GM12864 (cell line): ENCODE measurements around the gene LY6G5B.

ENCODE experiments used
- DNase-seq: peaks from one replicate; pipeline ENCODE4 v3.0.0-alpha.2; 2011; ENCODE audit warnings: low read depth
- H3K4me3 ChIP-seq: 2 replicates; pipeline ENCODE4 v1.5.1; 2011; ENCODE audit warnings: mild to moderate bottlenecking, low read depth, low read length, control low read depth
- CTCF ChIP-seq: IDR thresholded peaks from 2 replicates; pipeline ENCODE4 v1.5.1; 2011; ENCODE audit warnings: low read depth, mild to moderate bottlenecking, moderate library complexity, low read length, control low read depth, inconsistent platforms; ENCODE audit errors: missing control alignments

Gene LY6G5B

DNA sequence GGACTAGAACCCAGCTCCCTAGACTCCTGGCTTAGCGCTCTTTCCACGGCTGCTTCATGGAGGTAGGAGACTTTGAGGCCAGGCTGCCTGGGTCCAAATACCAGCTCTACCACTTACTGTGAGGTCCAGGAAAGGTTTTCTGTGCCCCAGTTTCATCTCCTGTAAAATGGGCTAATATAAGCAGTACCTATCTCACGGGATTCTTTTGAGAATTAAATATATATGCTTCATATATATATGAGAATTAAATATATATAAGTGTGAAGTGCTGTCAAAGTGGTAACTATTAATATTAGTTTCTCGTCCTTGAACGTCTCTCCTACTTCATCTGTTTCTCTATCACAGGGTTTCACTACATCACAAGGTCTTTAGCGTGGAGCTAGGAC, 21.3 kb downstream of the LY6G5B start:
- no peak for DNase-seq
- no peak for TF ChIP-seq CTCF
- H3K4me3 ChIP-seq: no peak overlapping the region

DNA sequence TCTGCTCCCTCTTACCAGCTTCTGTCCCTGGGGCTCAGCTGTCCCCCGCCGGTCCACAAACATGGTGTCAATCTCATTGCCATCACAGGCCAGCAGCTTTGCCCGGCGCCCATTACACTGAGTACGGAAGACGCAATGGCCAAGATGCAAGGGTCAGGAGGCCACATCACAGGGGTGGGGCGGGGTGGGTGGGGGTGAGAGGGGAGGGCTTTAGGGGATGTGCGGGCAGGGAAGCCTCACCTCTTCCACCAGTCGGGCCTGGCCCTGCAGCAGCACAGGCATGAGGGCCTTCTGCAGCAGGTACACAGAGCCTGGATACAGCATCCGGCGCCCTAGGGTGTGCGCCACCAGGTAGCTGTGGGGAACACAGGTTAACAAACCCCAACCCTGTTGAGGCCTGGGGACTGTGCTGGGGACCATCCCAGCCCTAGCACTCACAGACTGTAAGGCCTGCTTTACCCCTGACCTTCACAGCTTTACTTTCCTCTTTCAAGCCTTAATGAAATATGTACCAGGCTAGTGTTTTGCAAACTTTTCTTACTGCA, 21.9 kb downstream of the LY6G5B start:
- no peak overlapping the region for H3K4me3 ChIP-seq
- no peak for TF ChIP-seq CTCF
- DNase-seq: no peak

- TF ChIP-seq CTCF: no peak
- H3K4me3 ChIP-seq: no peak overlapping the region
- no peak for DNase-seq
Measured at GRCh38 chr6:31692353-31692752, 22.6 kb downstream of the LY6G5B start.

DNA sequence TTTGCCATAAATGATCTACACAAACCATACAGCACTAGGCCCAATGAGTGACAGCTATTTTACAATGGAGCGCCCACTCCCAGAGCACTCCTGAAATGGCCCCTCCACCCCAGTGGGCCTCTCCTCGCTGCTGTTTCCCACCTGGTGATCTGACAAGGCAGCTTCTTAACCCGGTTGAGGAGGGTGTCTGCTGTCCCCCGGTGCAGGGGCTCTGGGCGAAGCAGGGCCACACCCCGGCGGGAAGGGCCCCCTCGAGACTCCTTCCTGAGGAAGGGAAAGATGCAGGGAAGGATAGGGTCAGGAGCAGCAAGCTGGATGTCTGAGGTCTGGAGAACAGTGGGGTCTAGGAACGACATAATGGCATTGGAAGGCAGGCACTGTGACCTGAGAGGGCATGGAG, 23.1 kb downstream of the LY6G5B start:
- TF ChIP-seq CTCF: no peak
- no peak overlapping the region for H3K4me3 ChIP-seq
- DNase-seq: no peak

DNA sequence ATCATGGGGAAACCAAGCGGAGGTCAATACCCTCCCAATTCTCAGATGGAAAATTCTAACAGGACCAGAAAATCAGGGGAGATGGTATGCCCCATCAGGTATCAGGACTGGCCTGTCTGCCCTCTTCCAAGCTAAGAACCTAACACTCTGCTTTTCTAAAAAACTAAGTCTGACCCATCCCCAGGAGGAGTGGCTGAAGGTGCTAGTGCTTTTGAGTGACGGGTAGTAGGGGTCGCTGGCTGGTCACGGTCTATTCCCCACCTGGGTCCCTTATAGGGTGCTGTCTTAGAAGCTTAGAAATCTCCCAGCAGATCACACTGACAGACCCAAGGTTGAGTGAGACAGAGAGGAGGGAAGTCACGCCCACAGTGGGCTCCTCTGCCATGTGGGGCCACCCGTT, 23.8 kb downstream of the LY6G5B start:
- no peak for TF ChIP-seq CTCF
- no peak overlapping the region for H3K4me3 ChIP-seq
- DNase-seq: no peak

DNA sequence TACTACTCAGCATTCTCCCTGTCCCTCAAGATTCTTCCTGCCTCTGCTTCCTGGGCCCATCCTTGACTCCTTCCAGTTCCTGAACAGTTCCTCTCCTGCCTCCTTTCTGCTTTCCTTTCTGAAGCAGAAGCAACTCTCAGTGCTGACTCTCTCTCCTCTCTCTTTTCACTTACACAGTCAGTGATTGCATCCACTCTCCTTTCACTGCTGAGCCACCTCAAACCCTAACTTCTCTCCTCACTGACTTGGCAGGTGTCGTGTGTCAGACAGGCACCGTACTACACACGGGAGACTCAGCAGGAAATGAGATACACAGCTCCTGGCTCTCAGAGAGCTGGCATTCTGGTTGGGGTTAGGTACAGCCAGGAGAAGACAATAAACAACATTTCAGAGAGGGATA, 27.8 kb downstream of the LY6G5B start:
- no peak for DNase-seq
- H3K4me3 ChIP-seq: no peak overlapping the region
- no peak for TF ChIP-seq CTCF

DNA sequence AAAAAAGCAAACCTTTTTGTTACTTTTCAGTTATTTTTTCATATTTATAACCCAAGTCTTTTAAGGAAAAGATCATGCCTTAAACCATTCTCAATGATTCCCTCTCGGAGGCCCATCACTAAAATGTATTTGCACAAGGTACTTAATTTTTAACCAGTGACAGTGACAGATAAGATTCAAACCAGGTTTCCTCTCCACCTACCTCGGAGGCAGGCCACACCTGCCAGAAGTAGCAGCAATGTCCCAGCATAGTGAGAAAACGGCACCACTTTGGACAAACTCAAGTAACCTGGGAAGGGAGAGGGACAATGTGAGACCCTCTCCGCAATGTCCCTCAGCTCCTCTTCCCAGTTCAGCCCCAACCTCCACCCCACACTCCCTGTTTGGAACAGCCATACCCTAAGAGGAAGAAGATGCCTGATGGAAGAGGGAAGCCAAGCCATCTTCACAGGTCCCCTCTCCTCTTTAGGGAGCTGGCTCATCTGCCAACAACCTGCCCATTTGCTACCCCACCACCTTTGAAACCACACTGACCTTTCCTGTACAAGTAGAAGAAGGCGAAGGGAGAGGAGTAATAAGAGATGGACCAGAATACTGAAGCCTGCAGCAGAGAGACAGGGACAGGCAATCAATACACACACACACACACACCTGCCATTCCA, 31.1 kb downstream of the LY6G5B start:
- TF ChIP-seq CTCF: no peak

More for the DNA sequence above, 31.1 kb downstream of the LY6G5B start:
- no peak overlapping the region for H3K4me3 ChIP-seq
- no peak for DNase-seq
